ENCODE results near the gene FN3K.

DNA sequence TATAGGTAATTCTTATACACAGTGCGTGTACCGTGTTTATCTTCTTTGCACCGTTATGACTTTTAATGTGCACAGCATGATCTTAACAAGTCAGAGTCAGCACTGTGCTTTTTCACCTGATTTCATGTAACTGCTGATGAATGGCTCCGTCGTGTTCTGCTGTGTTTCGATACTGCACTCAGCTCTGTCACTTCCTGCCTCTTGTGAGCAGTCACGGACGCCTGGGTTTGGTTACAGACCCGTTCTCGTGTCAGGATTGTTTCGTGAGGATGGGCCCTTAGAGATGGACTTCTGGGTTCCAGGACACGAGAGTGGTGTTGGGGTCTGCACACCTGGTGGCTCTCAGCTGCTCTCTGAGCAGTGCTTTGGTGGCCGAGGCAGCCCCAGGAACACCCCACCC is 41.0 kb downstream of the FN3K start:
- TF ChIP-seq GATA3 (IDR thresholded peaks at IDR 0.05; ENCODE audit: low read depth, low read length) (no peak), GATA2 (IDR thresholded peaks at IDR 0.05; ENCODE audit: low read depth, low read length) (no peak)
